Left forelimb (tissue), 1 donor: ENCODE results near the gene CSMD2.

Experiments used
- DNase-seq: peaks from one replicate; pipeline ENCODE4 v3.0.0-alpha.2; 2018; ENCODE audit warnings: low spot score

Gene CSMD2

DNA sequence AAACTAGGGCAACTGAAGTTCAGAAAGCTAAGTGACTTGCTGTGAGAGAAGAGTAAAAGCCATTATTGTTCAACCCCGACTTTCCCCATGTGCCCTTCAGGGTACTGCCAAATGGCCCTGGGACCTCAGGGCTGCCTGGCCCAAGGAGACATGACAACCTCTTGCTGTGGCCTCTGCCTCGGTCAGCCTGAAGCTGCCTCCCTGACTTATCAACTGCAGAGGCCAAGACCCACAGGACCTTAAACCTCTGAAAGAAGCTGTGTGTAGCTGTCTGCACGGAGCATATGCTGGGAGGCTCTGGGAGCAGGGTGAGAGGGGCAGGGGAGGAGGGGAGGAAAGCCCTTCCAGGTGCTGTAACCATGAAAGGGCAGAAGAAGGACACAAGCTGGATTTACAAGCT lies 265.3 kb downstream of the CSMD2 start:
- DNase-seq: no peak

DNA sequence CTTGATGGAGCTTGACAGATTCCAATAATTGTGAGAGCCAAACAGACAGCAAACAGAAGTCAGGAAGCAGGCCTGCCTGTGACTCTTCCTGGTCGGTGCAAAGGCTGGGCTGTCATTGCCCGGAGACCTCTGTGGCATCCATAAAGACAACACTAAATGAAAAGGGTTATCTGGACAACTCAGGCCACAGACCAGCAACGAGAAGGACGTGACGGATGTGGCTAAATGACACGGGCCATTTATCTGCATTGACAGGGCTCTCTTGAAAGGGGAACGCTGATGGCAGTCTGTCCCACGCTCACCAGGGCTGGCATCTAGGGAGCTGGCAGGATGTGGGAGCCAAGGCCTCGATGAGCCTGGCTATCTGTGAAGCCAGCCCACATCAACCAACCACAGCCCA lies 266.1 kb downstream of the CSMD2 start:
- DNase-seq: no peak

DNA sequence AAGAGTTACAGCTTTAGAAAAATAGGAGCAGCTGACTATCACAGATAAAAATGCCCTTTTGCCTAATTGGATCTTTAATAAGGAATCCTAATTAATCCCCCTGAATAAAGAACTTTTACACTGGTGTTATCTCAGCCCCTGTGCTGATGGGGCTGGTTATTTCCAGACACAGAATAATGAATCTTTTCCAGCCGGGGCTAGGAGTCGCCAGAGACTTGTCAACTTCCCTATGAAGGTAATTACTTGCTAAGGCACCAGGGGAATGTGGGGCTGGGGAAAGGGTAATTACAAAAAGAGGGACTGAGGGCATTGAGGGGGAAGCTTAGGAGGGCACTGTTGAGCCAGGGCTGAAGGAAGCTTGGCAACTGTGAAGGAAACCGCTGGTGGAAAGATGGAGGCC lies 266.6 kb downstream of the CSMD2 start:
- DNase-seq: no peak

DNA sequence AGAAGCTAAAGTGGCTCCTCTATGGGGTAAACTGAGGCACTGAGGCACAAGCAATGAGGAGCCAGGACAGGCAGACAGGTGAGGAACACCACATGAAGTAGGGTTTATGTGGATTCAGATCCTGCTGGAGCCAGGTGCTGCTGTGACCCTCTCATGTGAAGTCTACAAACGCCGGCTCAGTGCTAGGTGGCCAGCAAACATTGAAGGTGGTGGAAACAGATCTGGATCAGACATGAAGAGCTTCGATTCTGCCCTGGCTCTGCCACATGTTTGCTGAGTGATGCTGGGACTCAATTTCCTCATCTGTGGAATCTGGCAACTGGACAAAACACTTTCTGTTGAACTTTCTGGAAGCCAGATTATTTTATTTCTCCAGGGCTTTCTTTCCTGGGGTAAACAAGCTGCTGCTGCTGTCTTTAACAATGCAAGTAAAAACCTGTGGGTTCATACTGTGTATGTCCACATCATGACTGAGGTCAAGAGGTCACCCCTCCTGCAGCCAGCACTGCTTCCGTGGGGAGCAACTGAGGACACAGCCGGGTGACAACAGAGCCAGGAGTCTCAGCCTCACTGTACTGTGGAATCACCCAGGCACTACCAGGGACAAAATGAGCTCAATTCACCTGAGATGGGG lies 267.8 kb downstream of the CSMD2 start:
- no peak for DNase-seq

DNA sequence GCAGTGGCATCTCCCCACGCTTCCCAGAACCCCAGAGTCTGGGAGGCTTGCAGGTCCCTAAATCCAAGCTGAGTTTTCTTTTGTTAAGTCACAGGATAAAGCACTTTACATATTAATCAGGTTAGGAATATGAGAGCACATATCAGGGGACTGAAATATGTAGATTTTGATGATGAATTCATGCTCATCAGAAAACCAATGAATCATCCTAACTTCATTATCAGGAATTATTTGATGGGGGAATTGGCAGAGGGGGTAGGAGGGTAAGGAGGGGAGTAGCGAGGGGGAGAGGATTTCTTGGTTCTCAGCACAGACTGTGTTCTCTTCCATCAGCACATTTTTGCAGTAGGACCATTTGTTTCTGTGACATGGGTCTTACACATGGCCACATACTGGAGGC lies 269.1 kb downstream of the CSMD2 start:
- no peak for DNase-seq

DNA sequence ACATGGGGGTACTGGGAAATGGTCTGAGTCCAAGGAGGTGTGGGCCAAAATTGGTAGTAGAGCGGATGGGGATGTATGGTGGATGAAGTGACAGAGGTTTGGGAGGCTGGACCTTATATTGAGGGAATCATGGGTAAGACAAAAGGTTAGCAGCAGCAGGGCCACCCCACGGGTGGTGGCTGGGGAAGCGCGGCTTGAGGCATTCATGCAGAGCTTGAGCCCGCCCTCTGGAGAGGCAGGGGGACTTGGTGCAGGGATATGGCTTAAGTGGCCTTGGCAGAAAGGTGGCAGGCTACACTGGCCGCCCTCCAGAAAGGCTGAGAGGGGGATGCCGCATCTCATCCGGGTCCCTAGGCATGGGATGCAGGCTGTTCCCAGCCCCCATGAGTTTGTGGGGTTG lies 269.6 kb downstream of the CSMD2 start:
- DNase-seq: no peak

DNA sequence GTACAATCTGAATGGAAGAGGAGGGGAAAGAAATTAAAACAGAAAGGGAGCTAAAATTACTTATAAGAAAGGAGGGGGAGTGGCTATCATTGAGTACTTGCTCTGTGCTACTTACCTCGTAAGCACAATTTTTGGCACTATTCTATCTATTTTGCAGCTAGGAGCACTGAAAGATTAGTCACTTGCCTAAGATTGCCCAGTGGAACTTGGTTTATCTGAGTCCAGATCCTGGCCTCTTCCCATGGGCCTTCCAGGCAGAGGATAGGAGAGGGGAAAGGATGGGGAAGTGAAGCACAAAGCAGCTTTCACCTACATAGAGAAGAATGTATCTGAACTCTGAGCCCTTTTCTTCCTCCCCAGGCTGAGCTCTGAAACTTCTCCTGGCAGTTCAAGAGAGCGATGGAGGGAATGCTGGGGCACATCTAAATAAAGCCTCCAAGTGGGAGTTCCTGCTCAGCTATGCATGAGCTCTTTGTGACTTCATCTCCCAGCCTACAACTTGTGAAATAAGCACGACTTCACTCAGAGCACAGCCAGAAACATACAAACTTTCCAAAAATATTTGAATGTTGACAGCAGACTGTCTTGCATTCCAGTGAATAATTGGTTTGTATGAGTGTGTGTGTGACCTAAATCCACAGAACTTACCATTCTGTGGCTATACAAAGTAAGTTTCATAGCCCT lies 271.7 kb downstream of the CSMD2 start:
- DNase-seq: no peak

DNA sequence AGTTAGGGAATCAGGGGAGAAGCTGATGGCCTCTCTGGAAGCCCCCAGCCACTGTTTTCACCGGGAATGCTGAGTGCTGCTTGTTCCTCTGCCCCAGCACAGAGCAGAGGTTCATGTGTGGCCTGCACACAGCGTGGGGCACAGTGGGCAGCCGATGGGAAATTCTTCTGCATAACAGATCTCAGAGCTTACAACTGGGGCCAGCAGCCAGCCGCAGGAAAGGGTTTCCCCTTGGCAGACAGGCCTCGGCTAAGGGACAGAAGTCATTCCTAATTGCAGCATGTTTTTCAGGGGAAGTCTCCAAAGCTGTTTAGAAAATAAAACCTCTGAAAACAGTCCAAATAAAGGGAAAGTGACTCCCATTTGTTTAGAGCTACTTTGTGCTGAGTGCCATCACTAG lies 278.5 kb downstream of the CSMD2 start:
- no peak for DNase-seq

DNA sequence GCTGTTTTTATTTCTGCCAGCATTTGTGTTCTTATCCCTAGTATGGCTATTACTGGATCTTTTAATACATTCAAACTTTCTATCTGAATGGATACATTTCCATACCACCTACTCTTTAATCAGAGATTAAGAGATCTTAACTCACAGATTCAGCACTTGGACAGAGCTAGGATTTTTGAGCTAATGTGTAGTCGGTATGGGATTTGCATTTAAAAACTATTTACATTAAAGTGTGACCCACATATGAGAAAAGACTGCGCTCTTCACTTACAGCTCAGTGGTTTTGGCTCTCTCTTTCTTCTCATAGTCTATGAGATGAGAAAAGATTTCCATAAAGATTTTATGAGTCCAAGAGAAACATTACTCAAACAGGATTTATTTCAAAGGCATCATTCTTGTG lies 284.7 kb downstream of the CSMD2 start:
- no peak for DNase-seq

DNA sequence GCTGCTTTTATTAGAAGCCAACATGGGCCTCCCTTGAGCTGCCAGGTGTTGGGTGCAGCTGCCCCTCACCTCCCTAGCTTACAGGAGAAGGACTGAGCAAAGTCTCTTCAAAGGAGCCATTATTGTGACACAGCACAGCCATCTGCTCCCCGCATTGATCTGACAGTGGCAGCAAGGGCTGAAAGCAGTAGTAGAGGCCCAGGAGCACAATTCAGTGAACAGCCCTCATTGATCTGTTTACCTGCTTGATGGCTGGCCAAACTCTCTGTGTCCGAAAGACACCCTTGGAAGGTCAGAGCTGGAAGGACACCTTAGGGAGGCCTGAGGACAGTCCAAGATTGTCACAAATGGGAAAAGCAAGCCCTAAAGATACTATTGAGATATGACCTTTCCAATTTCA lies 286.6 kb downstream of the CSMD2 start:
- DNase-seq: no peak

DNA sequence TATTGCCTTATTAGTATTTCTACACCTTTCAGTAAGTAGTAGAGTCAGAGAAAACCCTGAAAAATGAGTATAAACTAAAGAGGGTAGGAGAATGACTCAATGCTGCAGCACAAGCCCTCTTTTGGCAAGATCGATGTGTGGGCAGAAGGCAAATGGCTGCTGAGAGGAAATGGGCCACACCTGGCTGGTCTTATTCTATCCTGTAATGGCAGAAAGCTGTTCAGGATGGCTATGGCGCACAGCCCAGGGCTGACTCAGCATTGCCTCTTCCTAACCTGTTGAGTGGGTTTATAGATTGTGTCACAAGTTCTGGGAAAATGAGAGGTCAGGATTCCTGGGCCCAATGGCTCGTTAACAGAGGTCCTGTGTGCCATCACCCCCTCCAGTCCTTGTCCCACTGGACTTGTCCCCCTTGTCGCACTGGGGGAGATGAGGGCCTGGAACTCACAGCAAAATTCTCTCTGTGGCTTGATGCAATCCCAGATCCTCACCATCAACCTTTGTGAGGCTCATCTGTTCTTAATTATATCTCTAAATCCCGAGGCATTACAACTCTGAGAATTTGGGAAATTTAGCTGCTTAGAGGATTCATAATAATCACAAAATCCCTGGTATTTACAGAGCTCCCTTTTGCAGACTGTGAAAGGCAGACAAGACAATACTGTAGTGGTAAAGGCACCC lies 287.9 kb downstream of the CSMD2 start:
- no peak for DNase-seq

DNA sequence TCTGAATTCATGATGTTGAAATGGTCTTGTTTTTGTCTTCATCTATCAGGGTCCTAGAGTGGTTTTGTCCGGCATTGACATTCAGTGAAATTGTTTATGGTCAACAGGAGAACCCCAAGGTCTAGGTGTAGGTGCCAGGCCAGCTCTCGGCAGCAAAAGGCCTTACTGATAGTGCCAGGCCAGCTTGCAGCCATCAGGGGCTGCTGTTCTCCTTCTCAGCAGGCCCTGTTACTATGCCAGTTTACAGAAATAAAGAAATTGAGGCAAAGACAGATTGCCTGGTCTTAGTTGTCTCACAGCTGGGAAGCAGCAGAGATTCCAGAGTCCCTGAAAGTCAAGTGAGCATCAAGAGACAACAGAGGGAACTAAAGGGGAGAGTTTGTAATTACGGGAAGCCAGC lies 289.2 kb downstream of the CSMD2 start:
- DNase-seq: no peak

DNA sequence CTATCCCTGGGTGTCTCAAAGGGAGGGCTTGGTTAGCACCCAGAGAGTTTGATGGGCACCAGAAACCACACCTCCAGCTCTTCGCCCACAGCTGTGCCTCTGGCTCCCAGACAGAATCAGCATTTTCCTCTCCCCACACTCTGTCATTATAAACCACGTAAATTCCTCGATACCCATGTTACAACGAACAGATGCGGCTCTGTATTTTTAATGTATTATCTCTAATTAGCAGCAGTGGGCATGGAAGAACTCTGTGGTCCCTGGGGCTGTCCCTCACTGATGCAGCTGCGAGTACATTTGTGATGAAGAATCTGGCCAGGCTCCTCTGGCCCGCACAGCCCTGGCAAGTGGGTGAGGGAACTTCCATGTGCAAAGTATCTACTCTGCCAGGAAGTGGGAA lies 290.4 kb downstream of the CSMD2 start:
- no peak for DNase-seq

DNA sequence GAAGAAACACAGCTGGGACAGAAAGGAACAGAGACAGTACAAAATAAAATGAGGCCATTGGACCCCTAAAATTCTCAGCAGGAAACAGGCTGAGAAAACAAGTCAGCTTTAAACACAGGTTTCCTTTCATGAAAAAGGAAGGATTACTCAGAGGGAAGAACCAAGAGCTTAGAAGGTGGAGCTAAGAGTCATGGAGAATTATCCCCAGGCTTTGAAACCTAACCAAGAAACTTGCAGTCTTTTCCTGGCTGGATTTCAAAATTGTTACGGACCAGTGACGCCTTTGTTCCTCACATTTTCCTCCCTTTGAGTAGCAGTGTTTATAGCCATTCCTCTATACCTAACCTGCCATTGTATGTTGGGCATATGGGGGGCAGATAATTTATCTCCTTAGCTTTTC lies 292.3 kb downstream of the CSMD2 start:
- no peak for DNase-seq

DNA sequence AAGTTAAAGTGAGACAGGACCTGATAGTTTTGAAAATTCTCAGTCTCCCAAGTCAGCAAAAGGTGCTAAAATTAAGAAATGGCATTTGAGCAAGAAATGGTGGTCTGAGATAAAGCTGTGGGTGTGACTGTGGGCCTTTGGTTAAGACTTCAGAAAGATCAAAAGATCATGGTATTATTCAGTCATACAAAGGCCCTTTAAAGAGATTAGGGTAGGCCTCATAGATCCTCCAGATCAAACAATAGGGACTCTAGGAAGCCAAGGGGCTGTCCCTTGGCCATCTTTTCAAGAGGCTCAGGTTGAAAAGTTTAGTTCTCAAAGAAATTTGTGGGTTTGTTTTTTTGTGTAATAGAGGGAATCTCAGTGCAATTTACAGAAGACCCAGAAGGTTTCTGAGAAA lies 292.8 kb downstream of the CSMD2 start:
- DNase-seq: no peak

DNA sequence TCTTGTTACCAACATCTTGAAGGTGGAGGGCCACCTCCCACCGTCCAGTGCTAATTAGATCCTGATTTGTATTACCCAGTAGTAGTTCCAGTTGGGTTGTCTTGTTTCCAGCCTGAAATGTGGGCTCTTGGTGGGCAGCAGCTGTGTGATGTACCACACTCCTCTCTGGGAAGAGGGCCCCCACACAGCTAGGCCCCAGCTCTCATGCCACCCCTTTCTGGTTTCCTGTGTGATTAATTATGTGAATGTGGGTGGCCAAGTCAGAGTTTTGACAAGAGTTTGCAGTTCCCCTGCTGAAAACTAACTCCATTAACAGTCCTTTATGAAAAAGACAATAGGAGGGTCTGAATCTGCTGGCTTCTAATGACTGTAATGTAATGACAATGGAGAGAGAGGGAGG lies 297.3 kb downstream of the CSMD2 start:
- DNase-seq: no peak

DNA sequence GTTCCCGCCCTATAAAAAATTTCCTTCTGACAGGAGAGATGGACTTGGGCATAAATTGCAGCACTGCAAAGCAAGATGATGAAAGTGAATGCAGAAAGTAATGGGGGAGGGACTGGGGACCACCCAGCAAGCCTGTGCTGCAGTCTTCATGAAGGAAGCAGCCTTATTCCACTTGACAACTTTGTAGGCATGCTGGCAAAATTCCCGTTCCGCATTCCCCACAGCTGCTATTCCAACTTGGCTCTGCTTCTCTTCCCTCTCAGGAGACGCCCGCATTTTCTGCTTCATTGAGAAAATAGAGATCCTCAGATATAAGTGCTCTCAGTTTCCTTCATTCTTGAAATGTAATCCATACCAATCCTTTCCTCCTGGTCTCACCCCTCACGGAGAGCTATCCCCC lies 298.7 kb downstream of the CSMD2 start:
- DNase-seq: no peak

DNA sequence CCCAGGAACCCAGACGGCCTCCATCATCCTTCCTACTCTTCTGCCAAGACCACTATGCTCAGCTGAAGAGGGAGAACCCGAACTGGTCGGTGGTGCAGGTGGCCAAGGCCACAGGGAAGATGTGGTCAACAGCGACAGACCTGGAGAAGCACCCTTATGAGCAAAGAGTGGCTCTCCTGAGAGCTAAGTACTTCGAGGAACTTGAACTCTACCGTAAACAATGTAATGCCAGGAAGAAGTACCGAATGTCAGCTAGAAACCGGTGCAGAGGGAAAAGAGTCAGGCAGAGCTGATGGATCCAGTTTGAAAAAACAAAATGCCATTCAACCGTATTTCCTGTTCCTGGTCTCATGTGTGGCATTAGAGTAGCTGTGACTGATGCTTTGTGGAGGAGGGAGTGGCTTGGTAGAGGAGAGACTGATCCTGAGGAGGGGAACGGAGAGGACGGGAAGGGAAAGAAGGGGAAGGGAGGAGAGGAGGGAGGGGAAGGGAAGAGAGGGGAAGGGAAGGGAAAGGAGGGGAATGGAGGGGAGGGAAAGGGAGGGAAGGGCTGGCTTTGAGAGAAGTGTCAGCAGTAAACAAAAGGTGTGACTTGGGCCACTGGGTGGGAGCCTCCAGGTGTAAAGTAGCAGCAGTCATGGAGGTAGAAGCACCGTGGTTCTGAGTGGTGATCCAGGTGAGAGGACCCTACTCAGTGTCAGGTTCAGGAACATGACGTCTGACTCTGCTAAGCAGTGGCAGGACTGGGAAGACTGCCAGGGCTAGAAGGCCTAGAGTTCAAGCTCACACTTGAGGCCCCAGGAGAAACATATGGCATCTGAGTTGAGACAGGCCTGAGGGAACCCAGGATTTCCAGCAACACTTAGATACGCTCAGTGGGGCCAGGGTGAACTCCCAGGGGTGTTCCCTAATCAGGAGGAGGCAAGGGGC lies 300.3 kb downstream of the CSMD2 start:
- no peak for DNase-seq

DNA sequence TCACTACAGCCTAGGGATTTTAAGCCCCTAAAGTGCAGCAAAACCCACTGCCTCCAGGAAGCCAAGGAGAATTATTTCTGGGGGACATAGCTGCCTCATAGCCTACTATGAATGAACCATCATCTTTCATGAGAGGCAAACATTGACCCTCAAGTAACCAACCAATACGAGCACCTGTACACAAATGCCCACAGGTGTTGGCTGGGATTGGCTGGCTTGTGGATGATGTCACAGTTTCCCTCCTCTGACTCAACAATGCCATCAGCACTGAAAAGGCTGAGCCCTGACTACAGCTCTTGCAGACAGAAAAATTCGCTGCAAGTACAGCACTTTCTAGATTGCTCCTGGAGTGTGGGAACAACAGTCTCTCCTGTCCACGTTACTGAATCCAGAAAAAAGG lies 301.3 kb downstream of the CSMD2 start, which contains the start of gene HMGB4:
Gene HMGB4 (plus strand): TSS at position 301 of the 400 bp plus-strand sequence. CDS start 113 bp downstream, outside the sequence.
- DNase-seq: no peak

DNA sequence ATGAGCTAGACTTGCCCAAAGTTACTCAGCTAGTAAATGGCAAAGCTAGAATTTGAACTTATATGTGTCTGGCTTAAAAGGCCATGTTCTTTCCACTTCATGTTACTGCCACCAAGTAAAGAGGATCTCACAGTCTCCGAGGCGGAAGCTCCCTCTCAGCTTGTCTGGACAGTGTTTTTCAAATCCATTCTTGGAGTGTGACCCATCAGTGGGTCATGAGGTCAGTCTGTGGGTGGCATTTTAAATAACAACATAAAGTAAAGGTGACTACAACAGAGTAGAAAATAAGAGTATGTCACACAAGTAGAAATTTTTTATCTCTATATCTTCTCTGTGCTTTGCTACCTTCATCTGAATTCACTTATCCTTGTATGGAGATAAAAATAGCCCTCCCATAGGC lies 304.4 kb downstream of the CSMD2 start:
- DNase-seq: no peak

DNA sequence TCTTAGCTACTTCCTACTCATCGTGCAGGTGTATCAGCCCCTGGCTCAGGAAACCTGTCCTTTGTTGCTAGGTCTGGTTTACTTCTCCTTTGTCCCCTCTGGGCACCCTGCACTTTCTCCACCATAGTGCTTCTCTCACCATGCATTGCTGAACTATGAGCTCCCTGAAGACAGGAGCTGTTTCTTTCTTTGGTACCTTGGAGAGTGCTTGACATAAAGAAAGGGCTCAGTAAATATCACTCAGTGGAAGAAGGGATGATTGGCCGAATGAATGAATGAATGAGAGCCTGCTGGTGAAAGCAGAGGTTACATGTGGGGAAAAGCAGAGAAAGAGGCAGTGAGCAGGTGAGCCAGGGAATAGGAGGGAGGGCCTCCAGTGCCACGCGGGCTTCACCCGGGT lies 310.9 kb downstream of the CSMD2 start:
- no peak for DNase-seq

DNA sequence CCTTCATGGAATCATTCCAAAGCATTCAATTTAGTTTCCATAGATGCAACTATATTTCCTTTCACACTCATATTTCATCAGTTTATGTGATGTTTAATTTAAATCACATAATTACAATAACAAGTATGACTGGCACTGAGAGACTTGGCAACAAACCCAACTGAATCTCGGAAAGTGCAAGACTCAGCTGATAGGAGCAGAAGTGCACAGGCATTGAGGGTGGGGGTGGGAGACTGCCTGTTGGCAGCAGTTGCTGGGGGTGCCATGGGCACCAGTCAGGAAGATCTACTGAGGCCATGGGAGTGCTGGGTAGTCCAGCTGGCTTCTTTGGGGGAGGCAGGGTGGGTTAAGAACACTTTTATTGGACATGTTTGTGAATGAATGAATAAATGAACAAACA lies 311.6 kb downstream of the CSMD2 start:
- no peak for DNase-seq
